Left lung (tissue), 10 donors: ENCODE data around the gene BRSK2. TPM values are rescaled to one million over a fixed set of nuclear protein-coding genes. Genes with fewer than 3 reads are reported as not detected.

Experiments used
- ATAC-seq: fragments of 200-7000 bp; cut with Tn5 transposase; one replicate; pipeline ENCODE4 v1.9.1; 2020; ENCODE audit warnings: moderate library complexity
- DNase-seq, 4 donors: peaks; one replicate each; pipeline ENCODE4 v3.0.0-alpha.2; 2013 to 2020
- H3K27ac ChIP-seq, 2 donors: fragments of 200-600 bp; sonication (generic) in 1 of 2; one replicate each; pipeline versions ENCODE4 v1.5.0 to v1.8.0; 2020 to 2021
- H3K27me3 ChIP-seq, 2 donors: fragments of 200-600 bp; sonication (generic) in 1 of 2; one replicate each; pipeline versions ENCODE4 v1.5.0 to v1.8.0; 2020 to 2021
- H3K36me3 ChIP-seq, 2 donors: fragments of 200-600 bp; sonication (generic) in 1 of 2; one replicate each; pipeline versions ENCODE4 v1.5.0 to v1.8.0; 2020 to 2021
- H3K4me1 ChIP-seq, 2 donors: fragments of 200-600 bp; one replicate each; pipeline ENCODE4 v1.8.0; 2021
- H3K4me3 ChIP-seq, 2 donors: fragments of 200-600 bp; sonication (generic) in 1 of 2; one replicate each; pipeline versions ENCODE4 v1.5.0 to v1.8.0; 2020 to 2021; ENCODE audit warnings: mild to moderate bottlenecking in 1 of 2
- H3K9me3 ChIP-seq, 2 donors: fragments of 200-600 bp; sonication (generic) in 1 of 2; one replicate each; pipeline versions ENCODE4 v1.5.0 to v1.8.0; 2020 to 2021
- intact Hi-C, 2 donors: fragments of 100-400 bp; cut with DNase I; formaldehyde crosslinking; loops; one replicate each; pipeline versions ENCODE4 v1.11.2 to v1.14.2; 2022
- polyA plus RNA-seq, 6 donors: library from polyadenylated mRNA; unstranded; fragments of 120-200 nt; gene quantifications; one replicate each; pipeline ENCODE4 v1.2.1, GENCODE V29; 2013; ENCODE audit not compliant: insufficient read length in 6 of 6
- total RNA-seq, 2 donors: library from RNA; stranded (reverse); fragmentation: NEBNext Ultra II Directional; extraction: Animal tissue kit (Norgen Biotek cat#: 25700); gene quantifications; one replicate each; pipeline ENCODE4 v1.2.1, GENCODE V29; 2021
- TF ChIP-seq, protein P1 (sequence below), 2 donors: fragments of 200-600 bp; sonication (generic) in 1 of 2; IDR thresholded peaks; one replicate each; pipeline versions ENCODE4 v1.5.0 to v1.8.0; 2021; ENCODE audit warnings: antibody characterized with exemption in 2 of 2
- donor health status: DM: no; HTN: yes; CAD: no.
- donor health status: DM: no; HTN: no; CAD: no.

BRSK2 gene
- total and polyA plus RNA-seq, 8 donors: 0.13 to 1.1 (median 0.69) TPM

DNA sequence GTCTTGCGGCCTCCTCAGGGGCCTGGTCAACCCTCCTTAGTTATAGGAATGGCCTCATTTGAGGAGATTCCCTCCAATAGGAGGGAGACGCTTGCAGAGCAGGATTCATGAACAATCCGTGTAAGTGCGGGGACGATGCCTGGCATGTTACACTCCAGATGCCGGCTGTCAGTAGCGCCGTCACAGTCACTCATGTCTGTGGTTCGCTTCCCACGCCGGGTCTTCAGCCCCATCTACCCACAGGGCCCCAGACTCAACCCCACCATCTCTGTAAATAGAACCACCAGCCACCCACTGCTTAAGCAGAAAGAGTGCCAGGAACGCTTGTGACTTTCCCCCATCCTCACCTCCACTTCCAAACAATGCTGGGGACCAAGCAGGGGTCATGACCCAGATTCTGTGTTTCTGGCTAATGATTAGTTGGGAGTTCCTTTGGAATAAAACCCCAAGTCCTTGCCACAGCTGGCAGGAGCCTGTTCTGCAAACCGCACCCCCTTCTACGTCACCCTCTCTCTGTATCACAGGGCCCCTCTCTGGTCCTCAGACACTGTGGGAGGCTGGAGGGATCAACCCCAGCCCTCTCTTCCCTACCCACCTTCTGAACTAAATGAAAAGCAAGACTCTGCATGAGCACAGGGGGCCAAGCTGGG is 41.5 kb upstream of the BRSK2 start:
- ATAC-seq (no peak), DNase-seq (no peak)
- Histone ChIP-seq H3K4me1 (no peaks in the 10 kb centered on the region), H3K27ac (no peak overlapping the region), H3K9me3 (no peaks in the 10 kb centered on the region), H3K27me3 (peaks cover 0 to 51% of the 10 kb centered on the region in 2 donors), H3K36me3 (no peaks in the 10 kb centered on the region), H3K4me3 (no peak overlapping the region)
- intact Hi-C loops: no loop called here
- TF ChIP-seq, protein P1, sequence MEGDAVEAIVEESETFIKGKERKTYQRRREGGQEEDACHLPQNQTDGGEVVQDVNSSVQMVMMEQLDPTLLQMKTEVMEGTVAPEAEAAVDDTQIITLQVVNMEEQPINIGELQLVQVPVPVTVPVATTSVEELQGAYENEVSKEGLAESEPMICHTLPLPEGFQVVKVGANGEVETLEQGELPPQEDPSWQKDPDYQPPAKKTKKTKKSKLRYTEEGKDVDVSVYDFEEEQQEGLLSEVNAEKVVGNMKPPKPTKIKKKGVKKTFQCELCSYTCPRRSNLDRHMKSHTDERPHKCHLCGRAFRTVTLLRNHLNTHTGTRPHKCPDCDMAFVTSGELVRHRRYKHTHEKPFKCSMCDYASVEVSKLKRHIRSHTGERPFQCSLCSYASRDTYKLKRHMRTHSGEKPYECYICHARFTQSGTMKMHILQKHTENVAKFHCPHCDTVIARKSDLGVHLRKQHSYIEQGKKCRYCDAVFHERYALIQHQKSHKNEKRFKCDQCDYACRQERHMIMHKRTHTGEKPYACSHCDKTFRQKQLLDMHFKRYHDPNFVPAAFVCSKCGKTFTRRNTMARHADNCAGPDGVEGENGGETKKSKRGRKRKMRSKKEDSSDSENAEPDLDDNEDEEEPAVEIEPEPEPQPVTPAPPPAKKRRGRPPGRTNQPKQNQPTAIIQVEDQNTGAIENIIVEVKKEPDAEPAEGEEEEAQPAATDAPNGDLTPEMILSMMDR (IDR thresholded peaks at IDR 0.05): no peak

DNA sequence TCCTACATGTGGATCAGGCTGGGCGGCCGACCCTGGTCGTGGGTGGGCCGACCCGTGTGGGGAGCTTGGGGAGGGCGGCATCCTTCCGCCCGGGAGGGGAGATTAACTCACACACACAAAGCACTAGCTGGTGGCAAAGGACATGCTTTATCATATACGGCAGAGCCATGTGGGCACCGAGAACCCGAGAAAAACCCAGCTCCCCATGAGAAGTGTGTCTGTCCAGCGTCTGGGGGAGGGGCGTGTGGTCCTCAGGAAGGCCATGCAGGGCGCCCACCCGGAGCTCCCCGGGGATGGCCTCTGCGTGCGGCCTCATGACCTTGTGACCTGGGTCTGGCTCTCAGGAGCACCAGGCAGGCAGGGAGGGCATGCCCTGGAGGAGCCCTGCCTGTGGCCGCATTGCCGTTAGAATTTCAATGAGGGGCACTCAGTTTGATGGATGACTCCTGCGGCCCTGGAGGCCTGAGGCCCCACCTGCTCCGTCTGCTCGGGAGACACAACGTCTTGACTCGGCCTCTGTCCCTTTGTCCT is 40.9 kb upstream of the BRSK2 start:
- Histone ChIP-seq H3K36me3 (no peaks in the 10 kb centered on the region), H3K4me3 (no peak overlapping the region), H3K4me1 (no peaks in the 10 kb centered on the region), H3K27ac (no peak overlapping the region), H3K27me3 (peaks cover 0 to 54% of the 10 kb centered on the region in 2 donors), H3K9me3 (no peaks in the 10 kb centered on the region)
- TF ChIP-seq, protein P1 (IDR thresholded peaks at IDR 0.05): no peak
- no peak for ATAC-seq
- DNase-seq: no peak
- intact Hi-C loops: no loop called here

GRCh38 chr11:1349327-1350041 is 40.2 kb upstream of the BRSK2 start:
- Histone ChIP-seq H3K4me1 (no peaks in the 10 kb centered on the region), H3K9me3 (no peaks in the 10 kb centered on the region), H3K27ac (no peak overlapping the region), H3K4me3 (no peak overlapping the region), H3K27me3 (peaks cover 0 to 56% of the 10 kb centered on the region in 2 donors), H3K36me3 (no peaks in the 10 kb centered on the region)
- intact Hi-C loops: no loop called here
- ATAC-seq: no peak
- TF ChIP-seq, protein P1 (IDR thresholded peaks at IDR 0.05): no peak
- DNase-seq: no peak

DNA sequence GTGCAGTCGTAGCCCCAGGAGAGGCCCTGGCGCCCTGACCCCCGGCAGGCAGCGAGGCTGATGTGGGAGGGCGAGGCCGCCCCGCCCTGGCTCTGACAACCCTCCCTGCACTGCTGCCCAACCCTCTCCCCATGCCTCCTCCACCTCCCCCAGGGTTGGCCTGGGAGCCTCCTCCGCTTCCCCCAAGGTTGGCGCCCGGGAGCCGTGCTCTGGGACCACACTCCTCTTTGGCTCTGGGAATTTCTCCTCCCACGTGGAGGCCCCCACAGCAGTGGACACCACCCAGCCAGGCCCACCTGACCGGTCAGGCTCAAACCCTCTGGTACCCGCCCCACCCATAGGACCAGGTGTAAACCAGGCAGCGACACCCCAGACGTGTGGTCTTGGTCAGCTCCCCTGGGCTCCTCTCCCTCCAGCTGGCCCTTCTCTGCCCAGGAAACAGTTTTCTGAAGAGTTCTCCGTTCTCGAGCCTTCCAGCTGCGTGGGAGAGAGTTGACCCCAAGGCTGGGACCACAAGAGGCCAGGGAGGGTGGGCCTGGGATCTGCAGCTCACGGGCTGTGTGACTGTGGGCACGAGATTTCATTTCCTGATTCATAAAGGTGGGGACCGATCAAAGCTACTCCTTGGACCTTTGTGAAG is 39.5 kb upstream of the BRSK2 start:
- Histone ChIP-seq H3K27me3 (peaks cover 0 to 56% of the 10 kb centered on the region in 2 donors), H3K27ac (no peak overlapping the region), H3K4me3 (no peak overlapping the region), H3K4me1 (no peaks in the 10 kb centered on the region), H3K36me3 (no peaks in the 10 kb centered on the region), H3K9me3 (no peaks in the 10 kb centered on the region)
- no peak for DNase-seq
- TF ChIP-seq, protein P1 (IDR thresholded peaks at IDR 0.05): no peak
- intact Hi-C loops: no loop called here
- no peak for ATAC-seq
